NCI-H2196 treated with DMSO at 0.1 percent for 48 hours (cell line): ENCODE measurements around the gene SP3.

Experiments used
- DNase-seq: peaks from one replicate; lab custom pipeline; 2025; ENCODE audit not compliant: unreplicated experiment; lab: John Stamatoyannopoulos, UW

Gene SP3

GRCh38 chr2:173997269-173997668 lies 32.1 kb upstream of the SP3 start:
- no peak for DNase-seq

DNA sequence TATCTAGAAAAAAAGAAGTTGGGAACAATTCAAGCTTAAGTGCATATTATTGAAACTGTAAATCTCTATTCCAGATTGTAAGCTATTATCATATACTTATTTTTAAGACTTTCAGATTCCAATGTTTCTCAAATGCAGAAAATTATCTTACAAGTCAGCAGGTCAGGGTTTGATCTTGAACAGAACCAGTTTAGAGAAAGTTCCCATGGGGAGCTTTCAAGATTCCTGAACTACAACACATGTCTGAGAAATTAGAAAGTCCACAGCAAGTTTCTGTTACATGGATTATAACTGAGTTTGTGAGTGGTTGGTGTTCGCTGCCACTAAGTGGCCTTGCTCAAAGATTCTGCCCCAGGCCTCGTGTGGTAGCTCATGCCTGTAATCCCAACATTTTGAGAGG lies 31.6 kb upstream of the SP3 start:
- DNase-seq, result no peak

- DNase-seq, result no peak
These were observed 28.3 kb upstream of the SP3 start for GRCh38 chr2:173993459-173993858.

DNA sequence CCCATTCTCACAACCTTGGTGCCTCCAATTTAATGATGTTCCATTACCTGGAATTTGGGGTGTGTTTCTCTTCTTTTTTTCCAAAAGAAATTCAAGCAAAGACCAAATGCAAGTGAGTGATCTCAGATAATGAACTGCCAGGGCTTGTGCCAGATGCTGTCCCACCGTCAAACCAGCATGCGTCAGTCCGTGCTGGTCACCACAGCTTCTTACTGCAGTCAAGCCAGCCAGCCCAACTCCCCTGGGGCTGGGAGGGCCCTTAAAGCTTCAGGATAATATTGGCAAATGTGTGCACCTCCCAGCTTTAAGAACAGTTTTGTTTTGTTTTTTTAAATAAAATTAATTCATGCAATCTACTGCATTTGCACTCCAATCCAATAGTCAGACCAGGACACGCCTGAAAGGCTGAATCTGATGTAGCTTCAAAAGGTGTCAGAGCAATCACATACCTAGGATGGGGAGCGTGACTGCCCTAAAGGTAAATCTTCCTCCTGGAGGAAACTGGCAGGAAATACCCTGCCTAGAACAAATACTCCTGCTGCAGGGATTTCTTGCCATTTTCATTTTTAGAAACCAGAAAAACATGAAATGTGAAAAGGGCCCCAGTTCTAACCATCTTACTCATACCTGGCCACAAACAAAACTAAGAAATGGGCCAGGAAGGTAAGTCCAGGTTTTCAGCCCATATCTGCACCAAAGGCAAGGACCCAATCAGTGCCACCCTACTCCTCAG lies 26.8 kb upstream of the SP3 start:
- DNase-seq, result no peak

DNA sequence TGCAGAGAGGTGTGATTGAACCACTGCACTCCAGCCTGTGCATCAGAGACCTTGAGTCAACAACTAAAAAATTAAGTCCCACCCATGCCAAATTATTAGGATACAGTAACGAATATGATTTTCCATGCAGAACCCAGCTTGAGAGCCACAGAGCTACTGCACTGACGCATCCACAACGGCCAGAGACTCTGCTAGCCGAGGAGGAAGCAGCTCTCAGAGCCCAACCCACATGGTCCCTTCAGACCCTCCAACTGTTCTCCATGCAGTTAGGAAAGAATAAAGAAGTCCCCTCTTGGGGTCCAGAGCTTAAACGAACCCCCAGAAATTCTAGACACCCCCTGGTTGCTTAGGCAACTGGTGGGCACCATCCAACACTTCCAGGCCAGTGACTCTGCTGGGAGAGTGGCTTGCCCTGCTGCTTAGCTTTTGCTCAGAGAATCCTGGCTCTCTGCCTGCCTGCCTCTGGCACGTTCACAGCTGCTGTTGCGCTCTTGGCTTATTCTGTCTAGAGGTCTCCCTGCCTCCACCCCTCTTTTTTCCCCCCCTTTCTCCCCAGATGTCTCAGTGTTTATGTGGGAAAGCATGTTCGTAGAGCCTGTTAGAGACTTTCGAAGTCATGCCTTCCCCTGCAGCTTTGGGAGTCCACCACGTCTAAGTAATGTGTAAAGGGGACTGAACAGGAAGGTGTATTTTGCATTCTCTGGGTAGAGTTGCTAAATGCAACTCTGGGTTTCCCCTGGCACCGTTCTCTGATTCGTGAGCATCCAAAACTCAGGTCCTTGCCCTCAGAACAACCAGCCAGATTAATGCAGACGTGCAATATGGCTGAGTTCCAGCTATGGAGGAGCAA lies 26.0 kb upstream of the SP3 start:
- peak; percentile 36 for DNase-seq

GRCh38 chr2:173990245-173990644 lies 25.1 kb upstream of the SP3 start:
- DNase-seq, result no peak

DNA sequence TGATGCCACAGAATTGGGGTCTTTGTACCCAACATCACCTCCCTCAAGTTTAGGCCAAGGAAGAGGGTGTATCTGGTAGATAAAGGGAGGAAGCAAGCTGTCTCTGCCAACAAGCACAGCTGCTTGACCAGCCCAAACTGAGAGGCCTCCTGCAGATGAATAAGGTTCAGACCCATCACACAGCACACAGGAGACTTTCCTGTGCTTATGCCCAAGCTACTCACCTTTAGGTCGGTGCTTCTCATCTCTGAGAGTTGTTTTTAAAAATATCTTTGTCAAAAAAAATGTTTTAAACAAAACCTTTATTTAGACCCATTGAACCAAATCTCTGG lies 24.7 kb upstream of the SP3 start:
- DNase-seq, result no peak

DNA sequence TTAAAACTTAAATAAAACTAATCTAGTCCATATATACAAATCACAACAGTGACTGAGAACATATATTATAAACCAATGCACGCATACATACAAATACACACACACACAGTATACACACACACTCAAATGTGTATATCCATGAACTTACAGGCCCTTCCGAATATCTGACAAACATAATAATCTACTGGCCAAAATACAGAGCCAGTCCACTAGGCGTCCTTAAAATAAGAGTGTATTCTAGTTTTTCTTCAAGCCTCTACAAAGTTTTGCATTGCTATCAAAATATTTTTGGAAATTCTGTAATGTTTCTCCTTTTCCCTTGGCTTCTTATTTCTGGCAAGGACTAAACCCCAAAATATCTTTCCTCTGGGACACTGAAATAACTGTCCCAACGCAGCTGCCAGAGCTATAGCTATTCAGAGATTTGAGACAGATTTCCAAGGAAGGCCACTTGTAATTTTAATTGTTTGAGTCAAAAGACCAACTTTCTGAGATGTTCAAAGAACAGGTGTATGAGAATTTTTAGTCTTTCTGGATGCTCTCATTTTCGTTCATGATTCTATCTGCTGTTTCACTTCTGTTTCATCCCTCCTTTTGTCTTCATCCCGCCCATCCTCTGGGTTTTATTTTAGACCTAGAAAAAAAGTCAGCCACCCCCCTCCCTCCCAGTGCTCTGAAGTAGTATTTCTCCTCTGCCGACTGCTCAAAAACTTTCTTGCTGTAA lies 24.1 kb upstream of the SP3 start:
- DNase-seq, result no peak

GRCh38 chr2:173986805-173987204 lies 21.6 kb upstream of the SP3 start:
- no peak for DNase-seq

DNA sequence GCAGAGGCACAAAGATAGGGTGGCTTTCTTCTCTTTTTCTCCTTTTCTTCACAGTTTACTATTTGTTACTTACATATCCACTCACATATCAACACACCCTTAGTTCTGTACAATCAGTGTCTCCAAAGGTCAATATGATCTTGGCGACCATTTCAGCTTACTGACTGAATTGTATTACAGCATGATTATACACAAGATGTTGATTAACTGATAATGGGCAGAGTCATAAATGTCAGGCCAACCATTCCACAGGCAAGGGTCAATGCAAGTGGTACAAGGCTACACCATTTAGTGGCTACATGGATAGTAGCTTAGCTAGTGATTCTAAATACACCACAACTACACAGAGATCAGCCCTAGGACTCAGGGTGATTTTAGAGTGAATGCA lies 20.4 kb upstream of the SP3 start:
- DNase-seq, result no peak

GRCh38 chr2:173984866-173985604 lies 19.9 kb upstream of the SP3 start:
- DNase-seq, result no peak

DNA sequence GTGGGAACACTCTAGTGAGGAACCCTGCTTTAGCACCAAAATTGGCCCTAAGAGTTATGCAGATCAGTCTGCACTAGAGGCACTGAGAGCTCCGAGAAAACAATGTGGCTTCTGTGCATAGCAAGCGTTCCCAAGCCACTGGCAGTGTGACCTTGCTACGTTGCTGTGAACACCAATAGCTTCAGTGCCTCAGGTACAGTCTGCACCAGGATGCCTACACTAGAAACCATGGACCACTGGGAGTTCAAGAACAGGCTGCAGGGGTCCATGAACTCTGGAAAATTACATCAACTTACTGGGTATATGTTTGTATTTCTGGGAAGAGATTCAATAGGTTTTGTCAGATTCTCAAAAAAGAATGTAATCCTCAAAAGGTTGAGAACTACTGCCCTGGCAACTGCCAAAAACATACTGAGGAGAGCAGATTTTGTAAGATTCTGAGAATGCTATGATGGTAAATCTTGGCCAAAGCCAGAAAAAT lies 18.3 kb upstream of the SP3 start:
- DNase-seq, result no peak

DNA sequence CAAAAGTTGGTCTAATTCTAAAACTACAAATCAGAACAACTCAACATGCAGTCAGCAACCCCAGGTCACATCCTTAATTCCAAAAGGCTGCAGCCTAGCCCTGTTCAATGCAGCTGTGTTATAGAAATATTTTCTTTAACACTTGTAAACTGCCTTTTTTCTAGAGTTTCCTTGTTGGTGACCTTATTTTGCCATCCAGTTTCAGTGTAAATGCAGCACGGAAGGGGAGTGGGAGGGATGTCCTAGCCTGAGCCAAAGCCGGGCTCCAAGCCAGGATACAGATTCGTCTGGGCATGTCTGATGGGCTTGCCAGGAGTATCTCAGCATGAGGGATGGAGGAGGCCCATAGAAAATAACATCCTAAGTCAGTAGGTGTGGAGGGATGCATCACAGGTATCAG lies 17.7 kb upstream of the SP3 start:
- DNase-seq, result peak; percentile 84

DNA sequence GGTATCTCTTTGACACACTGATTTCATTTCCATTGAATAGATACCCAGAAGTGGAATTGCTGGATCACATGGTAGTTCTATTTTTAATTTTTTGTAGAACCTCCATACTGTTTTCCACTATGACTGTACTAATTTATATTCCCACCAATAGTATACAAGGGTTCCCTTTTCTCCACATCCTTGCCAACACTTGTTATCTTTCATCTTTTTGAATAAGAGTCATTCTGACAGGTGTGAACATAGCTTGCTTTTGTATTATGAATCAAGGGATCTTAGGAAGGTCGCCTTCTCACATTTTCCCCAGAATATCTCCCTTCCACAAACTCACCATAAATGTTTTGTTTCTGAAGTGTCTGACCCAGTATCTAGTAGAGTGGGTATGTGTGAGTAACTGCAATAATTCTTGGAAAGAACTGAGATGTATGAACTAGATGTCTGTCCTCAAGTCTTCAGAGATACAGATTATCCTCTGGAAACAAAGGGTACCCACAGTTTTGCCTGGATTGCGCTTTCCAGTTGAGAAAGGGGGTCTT lies 17.1 kb upstream of the SP3 start:
- DNase-seq, result no peak

DNA sequence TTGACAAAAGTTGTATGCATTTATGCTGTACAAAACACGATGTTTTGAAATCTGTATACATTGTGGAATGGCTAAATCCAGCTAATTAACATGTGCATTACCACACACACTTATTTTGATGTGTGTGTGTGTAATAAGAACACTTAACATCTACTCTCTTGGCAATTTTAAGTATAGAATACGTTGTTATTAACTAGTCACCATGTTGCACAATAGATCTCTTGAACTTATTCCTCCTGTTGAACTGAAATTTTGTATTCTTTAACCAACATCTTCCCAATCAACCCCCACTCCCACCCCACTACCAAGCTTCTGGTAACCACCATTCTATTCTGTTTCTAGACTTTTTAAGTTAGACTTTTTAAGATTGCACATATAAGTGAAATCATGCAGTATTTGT lies 16.3 kb upstream of the SP3 start:
- no peak for DNase-seq

DNA sequence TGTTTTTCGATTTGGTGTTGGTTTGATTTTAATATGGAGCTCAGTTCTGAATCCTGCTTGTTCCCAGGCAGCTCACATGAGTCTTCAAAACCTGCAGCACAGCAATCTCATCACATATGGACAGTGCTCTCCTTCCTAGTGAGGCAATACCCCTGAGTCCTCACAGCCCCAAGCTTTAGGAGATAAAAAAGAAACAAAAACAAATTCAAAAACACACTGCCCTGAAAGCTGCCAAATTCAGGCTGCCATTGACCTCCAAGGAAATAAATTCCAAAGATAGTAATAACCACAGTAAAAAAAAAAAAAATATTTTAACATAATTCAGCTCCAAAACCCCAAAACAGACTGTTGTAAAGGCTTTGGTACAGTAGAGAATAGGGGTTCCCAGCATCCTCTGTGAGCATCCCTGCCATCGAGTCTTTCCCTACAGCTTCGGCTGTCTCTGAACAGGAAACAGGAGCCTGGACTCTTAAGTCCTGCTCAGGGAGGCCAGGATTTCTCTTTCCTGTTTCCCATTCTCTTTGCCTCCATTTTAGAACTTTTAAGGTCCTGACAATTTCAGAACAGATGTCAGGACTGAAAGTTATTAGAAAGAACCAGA lies 14.7 kb upstream of the SP3 start:
- DNase-seq, result no peak

DNA sequence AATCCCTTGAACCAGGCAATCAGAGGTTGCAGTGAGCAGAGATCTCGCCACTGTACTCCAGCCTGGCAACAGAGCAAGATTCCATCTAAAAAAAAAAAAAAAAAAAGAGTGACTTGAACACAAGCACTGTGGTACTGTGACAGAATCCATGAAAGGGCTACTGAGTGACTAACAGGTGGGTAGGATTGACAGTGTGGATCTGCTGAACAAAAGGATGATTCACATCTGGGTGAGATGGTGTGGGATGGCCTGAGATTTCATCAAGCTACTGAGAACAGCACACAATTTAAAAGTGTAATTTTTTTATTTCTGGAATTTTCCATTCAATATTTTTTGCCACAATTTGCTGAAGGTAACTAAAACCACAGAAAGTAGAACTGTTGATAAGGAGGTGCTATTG lies 13.3 kb upstream of the SP3 start:
- DNase-seq, result no peak

DNA sequence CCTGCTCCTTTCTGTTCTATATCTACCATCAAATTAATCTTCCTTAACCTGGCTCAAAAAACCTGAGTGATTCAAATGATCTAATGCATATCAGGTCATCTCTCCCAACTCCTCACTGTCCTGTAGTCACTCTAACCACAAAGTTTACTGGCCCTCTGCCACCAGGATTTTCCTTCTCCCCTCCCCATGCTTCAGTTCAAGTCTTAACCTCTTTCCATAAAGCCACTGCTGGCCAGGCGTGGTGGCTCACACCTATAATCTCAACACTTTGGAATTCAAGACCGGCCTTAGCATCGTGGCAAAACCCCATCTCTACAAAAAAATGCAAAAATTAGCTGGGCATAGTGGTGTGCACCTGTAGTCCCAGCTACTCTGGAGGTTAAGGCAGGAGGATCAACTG lies 7.5 kb upstream of the SP3 start:
- no peak for DNase-seq

DNA sequence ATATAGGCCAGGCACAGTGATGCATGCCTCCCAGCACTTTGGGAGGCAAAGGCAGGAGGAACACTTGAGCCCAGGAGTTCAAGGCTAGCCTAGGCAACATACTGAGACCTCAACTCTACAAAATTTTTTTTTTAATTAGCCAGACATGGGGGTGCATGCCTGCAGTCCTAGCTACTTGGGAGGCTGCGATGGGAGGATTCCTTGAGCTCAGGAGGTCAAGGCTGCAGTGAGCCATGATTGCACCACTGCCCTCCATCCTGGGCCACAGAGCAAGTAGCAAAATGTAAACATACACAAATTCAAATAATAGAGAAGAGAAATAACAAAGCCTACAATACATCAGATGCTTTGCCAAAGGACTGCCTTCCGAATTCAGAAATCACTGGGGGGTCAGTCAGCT lies 7.0 kb upstream of the SP3 start:
- DNase-seq, result no peak

GRCh38 chr2:173970516-173970924 lies 5.3 kb upstream of the SP3 start:
- DNase-seq, result no peak

- no peak for DNase-seq
These were observed 4.7 kb upstream of the SP3 start for GRCh38 chr2:173969886-173970285.
